AG08395 (cell line): ENCODE measurements around the gene SRRM5.
A peak's percentile ranks its signal among the peaks of the same experiment; 100 is the strongest.
"Not testable (repeated sequence)": the region's sequence is repeated elsewhere in the genome, so short reads cannot be mapped to it uniquely, and the experiment has no call there.

Source experiments
- DNase-seq: peaks from one replicate; pipeline ENCODE4 v3.0.0; 2012; ENCODE audit warnings: mixed read lengths, low spot score

The SRRM5 gene

GRCh38 chr19:43611788-43612187 is at the start of gene SRRM5:
Gene SRRM5 (plus strand): TSS chr19:43612088. CDS start chr19:43612122, 34 bp downstream.
- no peak for DNase-seq

GRCh38 chr19:43562226-43562697 is 49.6 kb upstream of the SRRM5 start:
- no peak for DNase-seq

- DNase-seq = peak; percentile 78
Measured at GRCh38 chr19:43562698-43563241, 49.1 kb upstream of the SRRM5 start.

GRCh38 chr19:43563816-43564457 is 48.0 kb upstream of the SRRM5 start:
- no peak for DNase-seq

- DNase-seq = no peak
Measured at GRCh38 chr19:43564800-43565199, 47.1 kb upstream of the SRRM5 start.

GRCh38 chr19:43569657-43570056 is 42.2 kb upstream of the SRRM5 start:
- no peak for DNase-seq

- DNase-seq = no peak
Measured at GRCh38 chr19:43570174-43570791, 41.6 kb upstream of the SRRM5 start.

- no peak for DNase-seq
Measured at GRCh38 chr19:43572171-43572588, 39.7 kb upstream of the SRRM5 start.

GRCh38 chr19:43574424-43575155 is 37.3 kb upstream of the SRRM5 start:
- no peak for DNase-seq

- peak; percentile 99 for DNase-seq
Measured at GRCh38 chr19:43575156-43575950, 36.5 kb upstream of the SRRM5 start, which contains the start of the genes PINLYP and XRCC1. Gene PINLYP (plus strand): TSS chr19:43575801. CDS start chr19:43577192, 1,391 bp downstream. Gene XRCC1 (minus strand): TSS chr19:43575527. CDS start chr19:43575458, 69 bp downstream.

GRCh38 chr19:43575955-43576878 is 35.7 kb upstream of the SRRM5 start:
- no peak for DNase-seq

GRCh38 chr19:43578787-43579186 is 33.1 kb upstream of the SRRM5 start:
- DNase-seq = no peak

GRCh38 chr19:43581467-43581866 is 30.4 kb upstream of the SRRM5 start:
- no peak for DNase-seq

GRCh38 chr19:43582495-43582894 is 29.4 kb upstream of the SRRM5 start:
- no peak for DNase-seq

GRCh38 chr19:43584484-43584883 is 27.4 kb upstream of the SRRM5 start:
- no peak for DNase-seq

GRCh38 chr19:43586346-43586745 is 25.5 kb upstream of the SRRM5 start:
- no peak for DNase-seq

GRCh38 chr19:43587029-43587428 is 24.9 kb upstream of the SRRM5 start:
- DNase-seq = not testable (repeated sequence)

GRCh38 chr19:43589277-43589676 is 22.6 kb upstream of the SRRM5 start:
- no peak for DNase-seq

GRCh38 chr19:43589678-43590077 is 22.2 kb upstream of the SRRM5 start:
- no peak for DNase-seq
